GM18870 (cell line): ENCODE measurements around the gene RAB35.
A peak's percentile ranks its signal among the peaks of the same experiment; 100 is the strongest.

Source experiments
- ATAC-seq: cut with Tn5 transposase; IDR thresholded peaks from one replicate; pipeline ENCODE4 v1.9.1; 2021; ENCODE audit warnings: moderate library complexity; ENCODE audit not compliant: unreplicated experiment

RAB35 gene

DNA sequence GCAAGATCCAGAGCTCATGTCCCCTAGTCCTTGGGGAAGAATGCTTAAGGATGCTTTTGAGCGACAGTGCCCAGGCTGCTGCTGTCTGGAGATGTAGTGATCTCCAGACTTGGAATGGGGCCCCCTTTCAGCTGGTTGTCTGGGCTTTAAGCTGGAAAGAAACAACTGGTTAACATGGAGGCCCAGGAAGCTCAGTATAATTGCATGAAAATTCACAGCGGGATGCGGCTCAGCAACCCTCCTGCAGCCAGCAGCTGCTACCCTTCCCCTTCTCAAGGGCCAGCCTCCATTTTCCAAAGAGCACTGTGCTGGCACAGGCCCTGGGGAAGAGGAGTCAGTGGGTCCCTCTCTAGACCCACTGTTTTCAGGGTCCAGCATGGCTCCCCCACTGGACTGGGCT lies 26.3 kb downstream of the RAB35 start:
- no peak for ATAC-seq

DNA sequence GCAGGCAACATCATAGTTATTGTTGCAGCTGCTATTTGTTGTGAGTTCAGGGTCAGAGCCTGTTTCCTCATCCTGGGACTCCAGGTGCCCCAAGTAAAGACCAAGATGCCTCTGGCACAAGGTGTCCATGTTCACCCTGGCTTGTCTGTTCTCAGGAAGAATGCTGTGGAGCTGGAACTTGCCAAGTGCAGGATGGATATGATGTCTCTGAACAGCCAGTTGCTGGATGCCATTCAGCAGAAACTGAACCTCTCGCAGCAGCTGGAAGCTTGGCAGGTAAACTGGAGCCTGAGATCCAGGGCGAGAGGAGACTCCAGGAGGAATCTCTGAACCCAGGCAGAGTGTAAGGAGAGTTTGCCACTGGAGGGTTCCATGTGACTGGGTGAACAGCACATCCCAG lies 26.8 kb downstream of the RAB35 start:
- no peak for ATAC-seq

DNA sequence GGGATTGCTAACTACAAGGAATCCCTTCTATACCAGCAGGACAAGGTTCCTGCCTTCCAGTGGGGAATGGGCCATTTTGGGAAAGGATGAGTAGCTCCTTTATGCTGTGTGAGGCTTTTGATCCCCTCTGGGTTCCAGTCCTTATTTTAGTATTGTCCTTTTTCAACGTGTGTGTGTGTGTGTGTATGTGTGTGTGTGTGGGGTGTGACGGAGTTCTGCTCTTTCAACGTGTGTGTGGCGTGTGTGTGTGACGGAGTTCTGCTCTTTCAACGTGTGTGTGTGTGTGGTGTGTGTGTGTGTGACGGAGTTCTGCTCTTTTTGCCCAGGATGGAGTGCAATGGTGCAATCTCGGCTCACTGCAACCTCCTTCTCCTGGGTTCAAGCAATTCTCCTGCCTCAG lies 27.4 kb downstream of the RAB35 start:
- no peak for ATAC-seq

DNA sequence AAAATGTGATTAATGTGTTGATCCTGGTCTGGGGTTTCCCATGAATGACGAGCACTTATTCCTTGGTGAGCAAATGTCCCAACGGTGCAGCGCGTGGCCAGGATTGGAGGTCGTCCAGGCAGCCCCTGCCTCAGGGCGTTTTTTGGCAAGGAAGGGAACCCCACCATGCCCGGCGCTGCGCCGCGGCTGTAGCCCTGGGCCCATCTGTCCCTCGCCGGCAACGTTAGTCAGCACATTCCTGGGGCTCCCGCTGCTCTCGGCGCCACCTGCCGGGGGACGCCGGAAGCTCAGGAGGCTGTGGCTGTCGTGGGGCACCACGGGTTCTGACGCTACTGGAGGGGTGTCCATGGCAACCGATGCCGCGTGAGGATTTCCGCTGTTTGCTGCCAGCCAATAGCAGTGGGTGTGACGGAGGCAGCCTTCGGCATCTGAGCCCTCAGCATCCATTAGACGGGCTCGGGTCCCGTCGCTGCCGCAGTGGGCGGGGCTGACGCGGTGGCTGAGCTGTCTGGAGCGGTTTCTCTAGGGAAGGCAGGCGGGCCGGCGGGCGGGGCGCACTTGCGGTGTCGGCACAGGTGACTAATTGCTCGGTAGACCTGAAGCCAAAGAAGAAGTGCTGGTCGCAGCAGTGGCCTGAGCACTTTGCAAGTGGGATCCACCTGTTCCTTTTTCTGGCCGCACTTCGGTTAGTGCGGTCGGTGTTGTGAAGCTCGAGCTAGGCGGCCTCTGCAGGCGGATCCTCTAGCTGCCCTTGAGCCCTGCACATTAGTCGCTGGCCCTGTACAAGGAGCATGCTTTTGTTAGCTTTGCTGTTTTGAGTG lies 29.5 kb downstream of the RAB35 start:
- ATAC-seq: peak; percentile 98

DNA sequence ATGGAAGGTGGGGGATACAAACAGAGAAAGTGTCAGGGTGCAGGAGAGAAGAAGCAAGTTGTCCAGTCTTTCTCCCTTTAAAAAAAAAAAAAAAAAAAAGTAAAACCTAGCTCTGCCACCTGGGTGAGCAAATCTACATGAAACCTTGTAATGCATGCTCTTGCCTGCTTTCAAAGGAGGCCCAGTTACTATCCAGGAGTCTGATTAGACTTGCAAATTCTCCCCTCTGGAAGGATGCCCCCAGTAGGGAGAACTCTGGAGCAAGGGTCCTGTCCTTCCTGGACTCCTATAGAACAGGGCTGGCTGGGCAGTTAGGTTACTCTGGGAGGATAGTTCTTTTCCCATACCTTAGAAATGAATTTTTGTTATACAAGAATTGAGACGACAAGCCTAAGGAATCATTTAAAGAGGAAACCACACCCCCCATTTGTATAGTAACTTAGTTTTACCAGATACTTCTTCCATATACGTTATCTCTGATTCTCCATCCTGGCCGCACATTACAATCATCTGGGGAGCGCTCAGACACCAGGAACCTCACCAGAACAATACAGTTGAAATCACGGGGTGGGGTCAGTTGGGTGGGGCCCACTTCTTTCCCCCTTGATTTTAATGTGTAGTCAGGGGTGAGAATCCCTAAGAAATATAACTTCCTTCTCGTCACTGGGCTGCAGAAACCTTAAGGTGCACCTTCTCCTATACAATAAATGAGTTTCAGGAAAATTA lies 30.5 kb downstream of the RAB35 start:
- ATAC-seq: no peak

DNA sequence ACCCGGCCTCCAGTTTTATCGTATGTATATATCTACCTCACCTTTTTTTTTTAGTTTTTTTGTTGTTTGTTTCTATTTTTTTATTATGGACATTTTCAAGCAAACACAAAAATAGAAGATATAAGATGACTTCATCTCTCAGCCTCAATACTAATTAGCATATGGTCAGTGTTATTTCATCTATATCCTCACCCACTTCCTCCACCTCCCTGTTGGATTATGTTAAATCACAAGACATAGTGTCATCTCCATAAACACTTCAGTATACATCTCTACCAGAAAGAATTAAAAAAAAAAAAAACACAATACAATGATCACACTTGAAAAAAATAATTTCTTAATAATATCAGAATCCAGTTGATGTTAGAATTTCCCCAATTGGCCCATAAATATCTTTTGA lies 34.9 kb downstream of the RAB35 start:
- ATAC-seq: no peak

- no peak for ATAC-seq
These were observed 36.8 kb downstream of the RAB35 start for GRCh38 chr12:120079411-120080400.

GRCh38 chr12:120078868-120079267 lies 37.7 kb downstream of the RAB35 start:
- ATAC-seq: no peak

GRCh38 chr12:120077260-120077659 lies 39.3 kb downstream of the RAB35 start:
- no peak for ATAC-seq

- ATAC-seq: no peak
These were observed 39.9 kb downstream of the RAB35 start for GRCh38 chr12:120076651-120077050.

DNA sequence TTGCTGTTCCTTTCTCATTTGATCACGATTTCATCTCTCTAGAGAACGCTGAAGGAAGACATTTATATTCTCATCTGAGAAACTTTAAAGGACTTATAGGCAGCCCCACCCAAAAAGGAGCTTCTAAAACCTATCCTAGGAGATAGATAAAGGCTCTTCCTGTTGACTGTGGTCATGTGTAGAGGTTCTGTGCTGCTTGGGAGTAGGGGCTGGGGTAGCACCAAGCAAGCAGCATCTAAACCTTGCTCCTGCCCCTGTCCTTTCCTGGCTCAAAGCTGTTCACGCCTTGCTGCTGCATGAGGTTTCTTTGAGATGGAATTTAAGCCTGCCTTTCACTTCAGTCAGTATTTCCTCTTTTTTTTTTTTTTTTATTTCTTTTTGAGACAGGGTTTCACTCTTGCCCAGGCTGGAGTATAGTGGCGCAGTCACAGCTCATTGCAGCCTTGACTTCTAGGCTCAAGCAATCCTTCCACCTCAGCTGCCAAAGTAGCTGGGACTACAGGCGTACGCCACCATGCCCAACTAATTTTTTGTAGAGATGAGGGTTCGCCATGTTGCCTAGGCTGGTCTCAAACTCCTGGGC lies 41.4 kb downstream of the RAB35 start:
- no peak for ATAC-seq

GRCh38 chr12:120072472-120073249 lies 43.9 kb downstream of the RAB35 start:
- ATAC-seq: no peak

GRCh38 chr12:120071493-120072020 lies 45.0 kb downstream of the RAB35 start:
- no peak for ATAC-seq

DNA sequence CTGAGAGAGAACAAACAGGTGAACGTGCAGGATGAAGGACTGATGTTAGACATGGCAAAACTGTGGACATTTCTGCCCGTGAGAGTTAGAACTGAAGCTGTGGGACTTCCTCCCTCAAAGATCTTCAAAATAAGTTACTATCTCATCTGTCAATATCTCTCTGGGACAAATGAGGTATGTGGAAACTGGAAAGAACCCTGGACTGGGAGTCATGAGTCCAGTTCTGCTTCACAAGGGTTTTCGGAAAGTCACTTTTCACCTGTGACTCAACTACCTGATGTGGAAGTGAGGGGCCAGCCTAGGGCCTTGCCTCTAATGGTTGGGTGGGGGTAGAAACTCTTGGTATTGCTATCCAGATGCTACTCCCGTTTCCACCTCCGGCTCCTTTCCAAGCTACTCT lies 47.3 kb downstream of the RAB35 start:
- no peak for ATAC-seq

- ATAC-seq: no peak
These were observed 48.7 kb downstream of the RAB35 start for GRCh38 chr12:120067901-120068300.

DNA sequence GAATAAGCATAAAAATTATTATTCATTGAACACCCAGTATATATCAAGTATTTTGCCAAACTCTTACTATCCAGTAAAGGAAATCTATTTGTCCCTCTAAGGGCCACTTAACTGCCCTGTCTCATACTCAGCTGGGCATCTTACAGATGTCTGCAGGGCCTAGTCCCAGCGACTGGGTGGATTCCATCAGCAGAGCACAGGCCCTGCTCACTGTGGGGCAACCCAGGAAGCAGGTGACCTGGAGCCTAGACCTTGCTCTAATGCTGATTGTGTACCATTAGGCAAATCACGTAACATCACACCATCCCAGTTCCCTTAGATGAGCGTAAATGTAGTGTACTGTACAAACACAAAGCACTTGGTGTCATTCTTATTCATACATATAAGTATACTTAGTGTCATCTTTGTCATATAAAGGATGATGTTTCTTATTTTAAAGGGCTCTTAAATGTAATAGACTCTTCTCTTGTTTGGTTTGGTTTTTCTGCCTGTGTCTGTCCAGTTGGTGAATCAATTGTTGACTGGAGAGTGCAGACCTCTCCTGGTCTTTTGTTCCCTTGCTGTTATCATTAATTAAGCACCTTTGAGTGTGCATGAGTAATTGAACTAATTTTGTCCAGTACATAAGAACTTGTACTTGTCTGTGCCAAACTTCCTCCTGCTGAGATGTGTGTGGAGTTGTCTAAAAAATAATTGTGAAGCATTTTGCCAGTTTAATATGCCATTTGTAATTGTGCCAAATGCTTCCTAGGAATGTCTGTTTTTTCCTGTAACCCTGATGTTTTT lies 49.3 kb downstream of the RAB35 start:
- ATAC-seq: no peak

DNA sequence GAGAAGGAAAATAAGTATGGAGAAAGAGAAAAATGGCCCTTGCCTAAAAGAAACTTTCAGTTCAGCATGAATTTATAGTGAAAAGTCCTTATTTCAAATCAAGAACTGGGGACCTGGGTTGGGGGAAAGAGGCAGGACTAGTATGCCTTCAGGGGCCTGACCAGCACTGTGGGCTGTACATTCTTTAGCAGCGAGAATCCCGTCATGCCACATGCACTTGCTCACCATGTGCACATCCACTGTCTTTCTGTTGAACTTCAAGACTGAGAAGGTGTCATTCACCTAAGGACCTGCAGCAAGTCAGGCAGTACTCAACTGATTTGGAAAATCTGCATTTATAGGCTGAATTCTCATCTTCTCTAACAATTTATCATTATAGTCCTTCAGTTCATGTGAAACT lies 50.2 kb downstream of the RAB35 start:
- no peak for ATAC-seq

GRCh38 chr12:120065472-120065871 lies 51.1 kb downstream of the RAB35 start:
- no peak for ATAC-seq
